GM12878 (cell line): ENCODE data around the gene CNTN2. TPM values are rescaled to one million over a fixed set of nuclear protein-coding genes. Genes with fewer than 3 reads are reported as not detected.

Experiments used
- ATAC-seq: fragments of 200-7000 bp; cut with Tn5 transposase; 3 replicates; pipeline ENCODE4 v1.9.1; 2020; ENCODE audit warnings: mild to moderate bottlenecking, moderate library complexity
- BruUV-seq: library from RNA; stranded (reverse); fragments of 400-500 nt; replicated peaks from 2 replicates; lab custom pipeline; 2021; lab: Mats Ljungman, UMichigan
- CTCF ChIA-PET: fragments of 300-600 bp; sonication (Branson Sonifier 250); formaldehyde crosslinking; extraction: SDS; loops from one replicate; lab custom pipeline; 2021; ENCODE audit warnings: inconsistent platforms; lab: Yijun Ruan, JAX
- POLR2A ChIA-PET: fragments of 350-600 bp; formaldehyde crosslinking; extraction: SDS; loops from one replicate; lab custom pipeline; 2021; ENCODE audit warnings: inconsistent platforms; lab: Charles Lee
- RAD21 ChIA-PET: fragments of 300-600 bp; sonication (Branson Sonifier 250); formaldehyde crosslinking; loops from one replicate; lab custom pipeline; 2023; ENCODE audit warnings: antibody characterized with exemption; ENCODE audit not compliant: unreplicated experiment; lab: Charles Lee
- SMC1A ChIA-PET: fragments of 300-600 bp; sonication (Branson Sonifier 250); formaldehyde crosslinking; loops from one replicate; lab custom pipeline; 2023; ENCODE audit not compliant: unreplicated experiment, uncharacterized antibody; lab: Charles Lee
- DNase-seq: peaks from one replicate; pipeline ENCODE4 v3.0.0-alpha.2; 2011; ENCODE audit warnings: low read depth, low spot score
- FAIRE-seq: peaks from 3 replicates; lab custom pipeline; 2011; peaks lifted over from hg19 to GRCh38; lab: Jason Lieb, UNC
- H2AFZ ChIP-seq: 2 replicates; pipeline ENCODE4 v1.6.0; 2011; ENCODE audit warnings: low read depth, low read length, control low read depth; ENCODE audit not compliant: control insufficient read depth
- H3K27ac ChIP-seq: 2 replicates; pipeline ENCODE4 v1.5.1; 2011; ENCODE audit warnings: control low read depth; ENCODE audit not compliant: control insufficient read depth, insufficient read depth
- H3K27me3 ChIP-seq, 2 experiments: replicated peaks in 1 of 2; 2 replicates each; pipeline versions ENCODE4 v1.6.0 to v1.6.1; 2011; ENCODE audit warnings: low read length in 1 of 2; ENCODE audit not compliant: control insufficient read depth in 2 of 2, insufficient read depth in 2 of 2
- H3K36me3 ChIP-seq, 2 experiments: 2 replicates each; pipeline ENCODE4 v1.5.1; 2011; ENCODE audit warnings: low read length in 1 of 2; ENCODE audit not compliant: control insufficient read depth in 2 of 2, insufficient read depth in 2 of 2
- H3K4me1 ChIP-seq: 2 replicates; pipeline ENCODE4 v1.6.1; 2011; ENCODE audit warnings: mild to moderate bottlenecking, low read length, moderate library complexity, mixed read lengths; ENCODE audit not compliant: control insufficient read depth, insufficient read depth
- H3K4me2 ChIP-seq: 2 replicates; pipeline ENCODE4 v1.6.0; 2011; ENCODE audit warnings: control low read depth; ENCODE audit not compliant: control insufficient read depth, insufficient read depth
- H3K4me3 ChIP-seq: fragments of 200-600 bp; sonication (generic); 2 replicates; pipeline ENCODE4 v1.5.1; 2016
- H3K79me2 ChIP-seq: 2 replicates; pipeline ENCODE4 v1.6.0; 2011; ENCODE audit warnings: low read length; ENCODE audit not compliant: control insufficient read depth, insufficient read depth
- H3K9ac ChIP-seq: 2 replicates; pipeline ENCODE4 v1.8.0; 2011; ENCODE audit warnings: low read length, control low read depth, mixed read lengths; ENCODE audit not compliant: control insufficient read depth, insufficient read depth
- H3K9me3 ChIP-seq: replicated peaks from 3 replicates; pipeline ENCODE4 v1.5.1; 2011; ENCODE audit warnings: mild to moderate bottlenecking, low read length; ENCODE audit not compliant: control insufficient read depth, insufficient read depth
- H4K20me1 ChIP-seq: 2 replicates; pipeline ENCODE4 v1.6.0; 2011; ENCODE audit not compliant: control insufficient read depth, insufficient read depth
- CBX5 ChIP-seq: sonication (generic); IDR thresholded peaks from 2 replicates; pipeline ENCODE4 v1.6.1; 2016; ENCODE audit warnings: low read depth, moderate library complexity, mild to moderate bottlenecking, inconsistent platforms
- CHD2 ChIP-seq: IDR thresholded peaks from 2 replicates; pipeline ENCODE4 v1.6.1; 2011; ENCODE audit warnings: low read depth, low read length, improper control_type of control experiment, borderline replicate concordance
- CHD4 ChIP-seq: fragments of 200-600 bp; sonication (generic); IDR thresholded peaks from 2 replicates; pipeline ENCODE4 v1.6.1; 2016; ENCODE audit warnings: mild to moderate bottlenecking
- FOXM1 ChIP-seq: IDR thresholded peaks from 2 replicates; pipeline ENCODE4 v1.6.1; 2012; ENCODE audit warnings: low read depth, mild to moderate bottlenecking, inconsistent platforms, low read length, moderate library complexity
- MEF2A ChIP-seq: IDR thresholded peaks from 2 replicates; pipeline ENCODE4 v1.6.1; 2011; ENCODE audit warnings: low read depth, mild to moderate bottlenecking, low read length, moderate library complexity; ENCODE audit not compliant: insufficient read depth
- NFXL1 ChIP-seq: fragments of 450-650 bp; IDR thresholded peaks from 2 replicates; pipeline ENCODE4 v1.6.1; 2017; ENCODE audit warnings: antibody characterized with exemption, mild to moderate bottlenecking, borderline replicate concordance
- NFYB ChIP-seq: IDR thresholded peaks from 2 replicates; pipeline ENCODE4 v1.6.1; 2011; ENCODE audit warnings: low read depth, mild to moderate bottlenecking, low read length, improper control_type of control experiment, moderate library complexity; ENCODE audit not compliant: insufficient read depth
- SIX5 ChIP-seq: IDR thresholded peaks from 2 replicates; pipeline ENCODE4 v1.6.1; 2011; ENCODE audit warnings: mild to moderate bottlenecking, low read depth, low read length, moderate library complexity; ENCODE audit not compliant: severe bottlenecking
- SMAD5 ChIP-seq: IDR thresholded peaks from 2 replicates; pipeline ENCODE4 v1.6.1; 2016; ENCODE audit warnings: antibody characterized with exemption, low read depth
- SREBF1 ChIP-seq: IDR thresholded peaks from 2 replicates; pipeline ENCODE4 v1.6.1; 2012; ENCODE audit warnings: mild to moderate bottlenecking, low read length
- WGBS: methylation state at CpG from one replicate; pipeline ENCODE4 v1.1.6; 2016; ENCODE audit warnings: low lambda C conversion rate; ENCODE audit not compliant: insufficient replicate concordance, insufficient coverage; ENCODE audit errors: missing lambda C conversion rate; 5-methylcytosine and 5-hydroxymethylcytosine counted together
- in situ Hi-C: fragments of 300-500 bp; cut with MboI; formaldehyde crosslinking; loops from 9 replicates; pipeline ENCODE4 v1.14.3; 2018; ENCODE audit warnings: mixed read lengths
- intact Hi-C: fragments of 100-400 bp; cut with micrococcal nuclease; formaldehyde crosslinking; loops from one replicate; pipeline ENCODE4 v1.14.2; 2022; ENCODE audit not compliant: unreplicated experiment
- polyA plus RNA-seq, 11 experiments: library from polyadenylated mRNA; depleted of rRNA in 4 of 11; unstranded in 6 of 11; stranded (reverse) in 5 of 11; fragments of >200 nt; fragmentation: Nextera tagmentation in 4 of 11; fragmentation: Illumina TruSeq in 1 of 11; extraction: Ambion mirVana in 4 of 11; extraction: Trizol in 1 of 11; gene quantifications; 1 replicate in 1 of 11; 2 replicates in 10 of 11; pipeline versions ENCODE4 v1.2.1 to v1.2.3, GENCODE V29; 2011 to 2016; ENCODE audit warnings: inconsistent platforms in 2 of 11, missing spikeins in 2 of 11, low read depth in 1 of 11
- total RNA-seq, 4 experiments: library from RNA; depleted of rRNA in 3 of 4; stranded (reverse); fragments of >200 nt in 3 of 4; fragmentation: Illumina TruSeq in 1 of 4; extraction: Trizol in 1 of 4; gene quantifications; 2 replicates each; pipeline versions ENCODE4 v1.2.1 to v1.2.3, GENCODE V29; 2013 to 2021
- TF ChIP-seq, protein P1 (sequence below): IDR thresholded peaks from 2 replicates; pipeline ENCODE4 v1.6.1; 2012; ENCODE audit warnings: low read length, inconsistent platforms
- TF ChIP-seq, protein P2 (sequence below): fragments of 450-650 bp; IDR thresholded peaks from 2 replicates; pipeline ENCODE4 v1.6.1; 2018; ENCODE audit warnings: borderline replicate concordance, mild to moderate bottlenecking; ENCODE audit not compliant: partially characterized antibody
- TF ChIP-seq, protein P3 (sequence below): fragments of 450-650 bp; IDR thresholded peaks from 2 replicates; pipeline ENCODE4 v1.6.1; 2017; ENCODE audit warnings: mild to moderate bottlenecking, moderate library complexity
- TF ChIP-seq, protein P4 (sequence below): fragments of 450-650 bp; IDR thresholded peaks from 2 replicates; pipeline ENCODE4 v1.6.1; 2017; ENCODE audit warnings: low read depth, mild to moderate bottlenecking, moderate library complexity

CNTN2 gene
- total and polyA plus RNA-seq, 10 of the 15 experiments (the other 5 are each of a cell fraction or from before 2014, with no cell fraction given) = 0.03 TPM; not detected in 9

DNA sequence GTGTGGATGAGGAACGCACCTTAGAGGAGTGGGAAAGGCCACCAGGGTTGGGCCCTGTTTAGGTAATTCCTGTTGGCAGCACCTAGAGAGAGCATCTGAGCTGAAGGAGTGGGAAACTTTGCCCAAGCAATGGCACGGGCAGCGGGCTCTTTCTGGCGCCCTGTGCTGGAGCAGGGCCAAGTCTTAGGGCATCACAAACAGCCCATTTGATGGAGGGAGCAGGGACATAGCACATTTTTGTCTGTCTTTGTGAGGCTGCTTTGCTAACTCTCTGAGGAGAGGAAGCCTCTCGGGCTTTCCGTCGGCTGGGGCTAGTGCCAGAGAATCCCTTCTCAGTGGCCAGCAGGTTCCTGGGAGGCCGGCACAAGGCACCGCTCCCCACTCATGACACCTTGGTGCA is 22.5 kb upstream of the CNTN2 start:
- H3K9ac ChIP-seq = no peak overlapping the region
- ATAC-seq (no peak), FAIRE-seq (no peak), DNase-seq (no peak)
- H3K9me3 ChIP-seq = no peaks in the 10 kb centered on the region
- TF ChIP-seq SIX5 (no peak), CHD4 (no peak), CHD2 (no peak), NFXL1 (no peak), MEF2A (no peak), NFYB (no peak), SREBF1 (no peak), FOXM1 (no peak), SMAD5 (no peak), CBX5 (no peak)
- TF ChIP-seq, protein P1, sequence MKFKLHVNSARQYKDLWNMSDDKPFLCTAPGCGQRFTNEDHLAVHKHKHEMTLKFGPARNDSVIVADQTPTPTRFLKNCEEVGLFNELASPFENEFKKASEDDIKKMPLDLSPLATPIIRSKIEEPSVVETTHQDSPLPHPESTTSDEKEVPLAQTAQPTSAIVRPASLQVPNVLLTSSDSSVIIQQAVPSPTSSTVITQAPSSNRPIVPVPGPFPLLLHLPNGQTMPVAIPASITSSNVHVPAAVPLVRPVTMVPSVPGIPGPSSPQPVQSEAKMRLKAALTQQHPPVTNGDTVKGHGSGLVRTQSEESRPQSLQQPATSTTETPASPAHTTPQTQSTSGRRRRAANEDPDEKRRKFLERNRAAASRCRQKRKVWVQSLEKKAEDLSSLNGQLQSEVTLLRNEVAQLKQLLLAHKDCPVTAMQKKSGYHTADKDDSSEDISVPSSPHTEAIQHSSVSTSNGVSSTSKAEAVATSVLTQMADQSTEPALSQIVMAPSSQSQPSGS = no peak
- TF ChIP-seq, protein P2, sequence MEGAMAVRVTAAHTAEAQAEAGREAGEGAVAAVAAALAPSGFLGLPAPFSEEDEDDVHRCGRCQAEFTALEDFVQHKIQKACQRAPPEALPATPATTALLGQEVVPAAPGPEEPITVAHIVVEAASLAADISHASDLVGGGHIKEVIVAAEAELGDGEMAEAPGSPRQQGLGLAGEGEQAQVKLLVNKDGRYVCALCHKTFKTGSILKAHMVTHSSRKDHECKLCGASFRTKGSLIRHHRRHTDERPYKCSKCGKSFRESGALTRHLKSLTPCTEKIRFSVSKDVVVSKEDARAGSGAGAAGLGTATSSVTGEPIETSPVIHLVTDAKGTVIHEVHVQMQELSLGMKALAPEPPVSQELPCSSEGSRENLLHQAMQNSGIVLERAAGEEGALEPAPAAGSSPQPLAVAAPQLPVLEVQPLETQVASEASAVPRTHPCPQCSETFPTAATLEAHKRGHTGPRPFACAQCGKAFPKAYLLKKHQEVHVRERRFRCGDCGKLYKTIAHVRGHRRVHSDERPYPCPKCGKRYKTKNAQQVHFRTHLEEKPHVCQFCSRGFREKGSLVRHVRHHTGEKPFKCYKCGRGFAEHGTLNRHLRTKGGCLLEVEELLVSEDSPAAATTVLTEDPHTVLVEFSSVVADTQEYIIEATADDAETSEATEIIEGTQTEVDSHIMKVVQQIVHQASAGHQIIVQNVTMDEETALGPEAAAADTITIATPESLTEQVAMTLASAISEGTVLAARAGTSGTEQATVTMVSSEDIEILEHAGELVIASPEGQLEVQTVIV = no peak
- TF ChIP-seq, protein P3, sequence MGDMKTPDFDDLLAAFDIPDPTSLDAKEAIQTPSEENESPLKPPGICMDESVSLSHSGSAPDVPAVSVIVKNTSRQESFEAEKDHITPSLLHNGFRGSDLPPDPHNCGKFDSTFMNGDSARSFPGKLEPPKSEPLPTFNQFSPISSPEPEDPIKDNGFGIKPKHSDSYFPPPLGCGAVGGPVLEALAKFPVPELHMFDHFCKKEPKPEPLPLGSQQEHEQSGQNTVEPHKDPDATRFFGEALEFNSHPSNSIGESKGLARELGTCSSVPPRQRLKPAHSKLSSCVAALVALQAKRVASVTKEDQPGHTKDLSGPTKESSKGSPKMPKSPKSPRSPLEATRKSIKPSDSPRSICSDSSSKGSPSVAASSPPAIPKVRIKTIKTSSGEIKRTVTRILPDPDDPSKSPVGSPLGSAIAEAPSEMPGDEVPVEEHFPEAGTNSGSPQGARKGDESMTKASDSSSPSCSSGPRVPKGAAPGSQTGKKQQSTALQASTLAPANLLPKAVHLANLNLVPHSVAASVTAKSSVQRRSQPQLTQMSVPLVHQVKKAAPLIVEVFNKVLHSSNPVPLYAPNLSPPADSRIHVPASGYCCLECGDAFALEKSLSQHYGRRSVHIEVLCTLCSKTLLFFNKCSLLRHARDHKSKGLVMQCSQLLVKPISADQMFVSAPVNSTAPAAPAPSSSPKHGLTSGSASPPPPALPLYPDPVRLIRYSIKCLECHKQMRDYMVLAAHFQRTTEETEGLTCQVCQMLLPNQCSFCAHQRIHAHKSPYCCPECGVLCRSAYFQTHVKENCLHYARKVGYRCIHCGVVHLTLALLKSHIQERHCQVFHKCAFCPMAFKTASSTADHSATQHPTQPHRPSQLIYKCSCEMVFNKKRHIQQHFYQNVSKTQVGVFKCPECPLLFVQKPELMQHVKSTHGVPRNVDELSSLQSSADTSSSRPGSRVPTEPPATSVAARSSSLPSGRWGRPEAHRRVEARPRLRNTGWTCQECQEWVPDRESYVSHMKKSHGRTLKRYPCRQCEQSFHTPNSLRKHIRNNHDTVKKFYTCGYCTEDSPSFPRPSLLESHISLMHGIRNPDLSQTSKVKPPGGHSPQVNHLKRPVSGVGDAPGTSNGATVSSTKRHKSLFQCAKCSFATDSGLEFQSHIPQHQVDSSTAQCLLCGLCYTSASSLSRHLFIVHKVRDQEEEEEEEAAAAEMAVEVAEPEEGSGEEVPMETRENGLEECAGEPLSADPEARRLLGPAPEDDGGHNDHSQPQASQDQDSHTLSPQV = no peak
- TF ChIP-seq, protein P4, sequence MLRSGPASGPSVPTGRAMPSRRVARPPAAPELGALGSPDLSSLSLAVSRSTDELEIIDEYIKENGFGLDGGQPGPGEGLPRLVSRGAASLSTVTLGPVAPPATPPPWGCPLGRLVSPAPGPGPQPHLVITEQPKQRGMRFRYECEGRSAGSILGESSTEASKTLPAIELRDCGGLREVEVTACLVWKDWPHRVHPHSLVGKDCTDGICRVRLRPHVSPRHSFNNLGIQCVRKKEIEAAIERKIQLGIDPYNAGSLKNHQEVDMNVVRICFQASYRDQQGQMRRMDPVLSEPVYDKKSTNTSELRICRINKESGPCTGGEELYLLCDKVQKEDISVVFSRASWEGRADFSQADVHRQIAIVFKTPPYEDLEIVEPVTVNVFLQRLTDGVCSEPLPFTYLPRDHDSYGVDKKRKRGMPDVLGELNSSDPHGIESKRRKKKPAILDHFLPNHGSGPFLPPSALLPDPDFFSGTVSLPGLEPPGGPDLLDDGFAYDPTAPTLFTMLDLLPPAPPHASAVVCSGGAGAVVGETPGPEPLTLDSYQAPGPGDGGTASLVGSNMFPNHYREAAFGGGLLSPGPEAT = no peak
- no peaks in the 10 kb centered on the region for H3K4me1 ChIP-seq
- H3K4me3 ChIP-seq = no peak overlapping the region
- in situ Hi-C loops (no loop called here), intact Hi-C loops (no loop called here)
- H3K79me2 ChIP-seq = no peaks in the 10 kb centered on the region
- H3K36me3 ChIP-seq = no peaks in the 10 kb centered on the region
- RAD21 ChIA-PET = no interaction called here
- CTCF ChIA-PET = interaction anchor here (1.6 kb wide), 1 partner anchor 41 kb away, joined by 8 read pairs; no protein-coding TSS in a partner anchor
- no TSS peak for BruUV-seq
- no peaks in the 10 kb centered on the region for H4K20me1 ChIP-seq
- no peak overlapping the region for H3K4me2 ChIP-seq
- no peak overlapping the region for H3K27ac ChIP-seq
- 54% methylated on average over 9 of the region's 9 CpGs for WGBS
- SMC1A ChIA-PET = no interaction called here
- H3K27me3 ChIP-seq = peaks cover 0 to 12% of the 10 kb centered on the region in 2 experiments; a peak in 3 of 4 replicates
- POLR2A ChIA-PET = no interaction called here
- H2AFZ ChIP-seq = no peak overlapping the region
